Stimulated activated CD8-positive, alpha-beta memory T cell treated with anti-CD3 and anti-CD28 coated beads, Interleukin-15, amount 100 ng/mL, for 48 hours (primary cell): ENCODE measurements around the gene GPC5.

Experiments used
- DNase-seq, 2 donors: peaks; one replicate each; pipeline ENCODE4 v3.0.0-alpha.2; 2020; ENCODE audit warnings: low read depth in 2 of 2

Gene GPC5

DNA sequence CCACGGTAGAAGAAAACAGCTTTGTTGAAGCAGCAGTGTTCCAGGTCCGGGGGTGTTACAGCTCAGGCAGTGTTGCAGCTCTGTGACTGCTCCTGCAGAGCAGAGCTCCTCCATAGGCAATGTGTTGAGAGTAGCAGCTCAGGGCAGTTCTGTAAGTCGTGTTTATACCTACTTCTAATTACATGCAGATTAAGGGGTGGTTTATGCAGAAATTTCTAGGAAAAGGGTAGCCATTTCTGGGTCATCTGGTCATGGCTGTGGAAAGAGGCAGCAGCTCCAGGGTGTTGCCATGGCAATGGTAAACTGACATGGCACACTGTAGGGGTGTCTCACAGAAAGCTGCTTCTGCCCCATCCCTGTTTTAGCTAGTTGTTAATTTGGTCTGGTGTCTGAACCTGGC lies 316.4 kb downstream of the GPC5 start:
- DNase-seq, result no peak

DNA sequence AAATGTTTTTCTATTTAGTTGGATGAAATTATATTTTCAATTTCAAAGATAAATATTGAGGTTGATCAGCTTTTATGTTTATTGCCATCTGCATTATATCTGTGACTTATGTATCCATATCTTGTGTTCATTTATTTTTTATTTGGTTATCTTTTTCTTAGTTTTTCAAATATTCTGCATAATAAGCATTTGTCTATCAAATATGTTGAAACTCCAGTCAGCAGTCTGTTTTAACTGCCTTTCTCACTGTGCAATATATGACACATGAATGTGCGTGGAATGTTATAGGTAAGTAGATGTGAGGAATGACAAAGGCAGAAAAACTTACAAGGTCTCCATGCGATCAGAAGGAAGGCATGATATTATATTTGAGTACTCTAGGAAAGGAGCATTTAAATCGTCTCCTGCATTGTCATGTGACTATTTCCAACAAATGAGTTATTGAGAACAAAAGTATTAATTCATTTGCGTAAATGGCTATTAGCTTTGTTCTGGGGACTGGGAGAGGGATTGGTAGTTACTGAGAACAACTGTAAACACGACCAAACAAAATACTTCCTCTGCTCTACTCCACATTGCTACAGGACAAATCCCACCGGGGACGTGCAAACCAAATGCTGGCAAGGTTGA lies 318.1 kb downstream of the GPC5 start:
- no peak for DNase-seq

DNA sequence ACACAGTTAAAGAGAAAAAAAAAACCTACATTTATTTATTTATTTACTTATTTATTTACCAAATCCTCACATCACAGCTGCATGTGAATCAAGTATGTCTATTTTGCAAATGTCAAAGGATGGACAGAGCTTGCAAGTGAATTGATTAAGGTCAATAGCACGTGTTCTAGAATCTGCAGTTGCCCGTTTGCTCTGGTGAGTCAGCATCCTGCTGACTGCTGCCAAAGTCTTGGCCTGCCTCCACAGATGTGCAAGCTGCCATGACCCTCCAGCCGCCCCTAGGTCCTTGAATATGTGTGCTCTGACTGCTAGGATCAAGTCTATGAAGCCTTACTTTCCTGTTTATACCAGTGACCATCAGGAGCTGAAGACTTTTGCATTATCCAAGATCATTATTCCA lies 320.6 kb downstream of the GPC5 start:
- no peak for DNase-seq

DNA sequence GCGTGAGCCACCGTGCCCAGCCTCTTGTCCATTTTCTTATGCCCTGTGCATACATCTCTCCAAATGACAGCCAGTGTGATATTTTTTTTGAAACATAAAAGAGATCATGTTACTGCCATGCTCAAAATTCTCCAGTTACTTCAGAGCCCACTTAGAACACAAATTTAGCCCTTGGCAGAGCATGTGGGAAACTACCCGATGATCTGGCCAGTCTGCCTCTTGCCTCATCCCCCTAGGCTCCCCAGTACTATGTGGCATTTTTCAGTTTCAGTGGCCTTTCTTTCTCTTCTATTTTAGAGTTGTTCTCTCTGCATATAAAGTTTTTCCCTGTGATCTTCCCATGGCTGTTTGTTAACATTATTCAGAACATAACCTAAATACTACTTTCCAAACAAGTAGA lies 323.0 kb downstream of the GPC5 start:
- DNase-seq, result no peak

DNA sequence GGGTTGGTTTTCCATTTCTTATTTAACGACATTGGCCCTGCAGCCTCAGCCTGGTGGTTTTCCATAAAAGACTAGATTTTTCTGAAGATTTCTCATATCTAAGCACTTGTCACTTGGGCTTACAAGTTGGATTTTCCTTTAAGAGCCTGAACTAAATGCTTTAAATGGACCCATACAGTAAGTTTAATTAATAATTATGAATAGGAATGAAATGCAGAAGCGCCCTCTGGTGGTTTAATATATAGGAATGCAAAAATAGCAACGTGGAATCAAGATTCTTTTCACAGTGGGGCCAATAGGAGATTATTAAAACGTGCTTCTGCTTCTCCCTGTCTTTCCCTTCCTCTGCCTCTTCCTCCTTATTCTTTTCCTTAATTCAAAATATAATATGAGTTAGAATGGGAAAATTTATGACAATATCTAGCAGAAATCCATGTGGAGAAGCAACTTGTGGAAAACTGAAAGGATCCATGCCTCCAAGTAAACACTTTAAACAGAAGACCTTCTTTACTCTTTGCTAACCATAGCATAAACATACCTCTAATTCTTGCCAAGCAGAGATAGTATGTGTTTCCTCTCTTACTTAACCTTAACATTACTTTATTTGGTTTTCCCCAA lies 324.0 kb downstream of the GPC5 start:
- no peak for DNase-seq

DNA sequence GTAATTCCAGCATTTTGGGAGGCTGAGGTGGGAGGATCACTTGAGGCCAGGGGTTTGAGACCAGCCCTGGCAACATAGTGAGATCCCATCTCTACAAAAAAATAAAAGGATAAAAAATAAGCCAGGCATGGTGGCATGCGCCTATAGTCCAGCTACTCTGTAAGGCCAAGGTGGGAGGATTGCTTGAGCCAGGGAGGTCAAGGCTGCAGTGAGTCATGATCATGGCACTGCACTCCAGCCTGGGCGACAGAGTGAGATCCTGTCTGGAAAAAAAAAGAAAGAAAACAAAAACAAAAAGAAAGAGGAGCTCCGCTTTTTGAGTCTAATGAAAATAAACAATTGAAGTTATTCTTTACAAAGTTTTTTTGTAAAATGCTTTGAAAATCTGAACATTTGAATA lies 326.2 kb downstream of the GPC5 start:
- no peak for DNase-seq

DNA sequence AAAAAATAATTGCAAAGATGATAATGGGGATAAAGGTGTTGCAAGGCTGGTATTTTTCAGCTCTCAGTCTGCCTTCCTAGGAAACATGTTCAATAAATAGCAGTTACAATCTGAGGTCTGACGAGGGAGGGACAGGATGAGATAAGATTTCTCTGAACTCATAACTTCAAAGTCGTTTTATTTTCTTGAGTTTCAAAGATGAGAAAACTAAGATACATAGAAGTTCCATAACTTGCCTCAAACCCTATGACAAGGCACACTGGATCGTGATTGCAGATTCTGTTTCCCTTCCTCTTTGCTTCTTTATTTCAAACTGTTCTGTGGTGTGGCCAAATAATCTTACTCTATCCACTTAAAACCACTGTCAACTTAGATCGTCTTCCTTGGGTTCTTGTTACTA lies 327.2 kb downstream of the GPC5 start:
- DNase-seq, result no peak

DNA sequence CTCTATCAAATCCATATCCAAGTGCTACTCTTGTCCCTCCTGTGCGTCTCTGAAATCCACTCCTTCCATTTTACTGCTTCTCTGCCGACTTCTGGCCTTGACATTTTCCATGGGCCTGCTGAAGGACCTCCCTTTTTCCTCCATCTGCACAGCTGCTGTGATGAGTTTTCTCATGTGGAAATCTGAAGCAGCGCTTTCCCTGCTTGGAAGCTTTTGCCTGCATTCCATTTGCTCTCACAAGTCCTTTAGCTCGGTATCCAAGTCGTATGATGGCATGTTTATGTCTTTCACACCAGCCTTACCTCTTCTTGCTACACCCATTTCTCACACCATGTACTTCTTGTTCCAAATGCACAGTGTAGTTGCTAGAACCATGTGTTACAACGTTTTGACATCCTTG lies 328.2 kb downstream of the GPC5 start:
- no peak for DNase-seq

DNA sequence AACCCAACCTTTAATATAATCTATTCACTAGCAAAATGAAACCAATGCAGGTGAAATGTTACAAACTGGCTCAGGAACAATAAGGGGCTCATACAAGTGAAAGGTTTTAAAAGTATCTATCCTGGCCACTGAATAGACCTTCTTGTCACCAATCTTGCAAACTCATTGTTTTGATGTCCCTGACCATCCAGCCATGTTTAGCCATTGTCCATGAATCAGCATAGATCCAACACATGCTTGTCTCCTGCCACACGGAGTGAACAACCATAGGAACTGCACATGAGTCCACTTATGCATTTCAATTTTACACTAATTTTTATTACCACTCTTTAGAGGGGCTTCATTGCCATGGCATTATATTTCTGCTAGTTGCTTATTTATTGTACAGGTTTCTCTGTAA lies 331.4 kb downstream of the GPC5 start:
- no peak for DNase-seq

DNA sequence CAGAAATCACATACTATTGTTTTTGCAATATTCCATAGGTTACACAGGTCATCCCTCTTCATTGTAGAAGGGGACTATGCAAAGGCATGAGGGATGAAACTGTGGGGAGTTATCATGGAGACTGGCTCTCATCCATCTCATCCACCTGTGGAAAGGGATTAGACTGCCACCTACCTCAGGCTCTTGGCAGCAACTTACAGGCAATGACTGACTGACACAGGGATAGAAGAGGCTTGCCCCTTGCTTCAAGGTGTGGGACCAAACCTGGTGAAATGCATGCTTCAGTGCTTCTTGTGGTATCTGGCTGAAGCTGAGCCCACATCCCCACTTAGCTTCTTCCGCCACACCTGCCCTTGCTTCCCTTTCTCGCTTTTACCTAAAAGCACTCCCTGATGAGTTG lies 341.3 kb downstream of the GPC5 start:
- no peak for DNase-seq

DNA sequence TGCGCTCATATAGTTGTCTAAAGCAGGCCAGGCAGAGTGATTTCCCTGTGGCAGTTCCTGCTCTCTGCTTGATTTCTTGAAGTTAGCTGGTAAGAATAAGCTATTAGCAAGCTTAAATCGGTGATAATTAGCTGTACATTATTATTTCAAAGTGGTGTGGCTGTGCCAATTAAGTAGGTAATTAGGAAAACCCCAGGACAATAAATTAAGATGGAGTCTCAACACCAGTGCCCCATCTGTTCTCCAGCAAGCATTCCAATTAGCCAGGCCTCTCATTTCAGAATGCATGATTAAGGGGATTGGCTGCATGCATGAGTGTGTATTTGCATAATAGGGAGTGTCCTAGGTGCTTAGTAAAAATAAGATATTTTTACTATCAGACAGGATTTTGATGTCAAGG lies 342.3 kb downstream of the GPC5 start:
- DNase-seq, result no peak

DNA sequence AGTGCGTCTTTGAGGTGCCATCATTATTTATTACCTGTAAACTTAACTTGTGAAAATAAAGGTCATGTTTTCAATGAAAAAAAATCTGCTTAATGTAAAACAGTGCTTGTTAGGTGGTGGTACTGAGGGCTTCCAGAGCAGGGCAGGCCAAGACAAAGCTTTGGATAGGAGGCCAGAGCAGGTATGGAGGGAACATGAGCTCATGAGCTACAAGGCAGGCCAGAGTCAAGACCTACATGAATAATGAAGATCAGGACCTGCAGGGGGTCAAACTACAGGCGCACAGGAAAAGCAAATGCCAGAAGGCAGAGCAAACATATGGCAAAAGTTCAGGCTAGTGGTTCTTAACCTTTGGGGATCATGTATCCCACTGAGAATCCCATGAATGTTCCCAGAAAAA lies 343.5 kb downstream of the GPC5 start:
- DNase-seq, result no peak

DNA sequence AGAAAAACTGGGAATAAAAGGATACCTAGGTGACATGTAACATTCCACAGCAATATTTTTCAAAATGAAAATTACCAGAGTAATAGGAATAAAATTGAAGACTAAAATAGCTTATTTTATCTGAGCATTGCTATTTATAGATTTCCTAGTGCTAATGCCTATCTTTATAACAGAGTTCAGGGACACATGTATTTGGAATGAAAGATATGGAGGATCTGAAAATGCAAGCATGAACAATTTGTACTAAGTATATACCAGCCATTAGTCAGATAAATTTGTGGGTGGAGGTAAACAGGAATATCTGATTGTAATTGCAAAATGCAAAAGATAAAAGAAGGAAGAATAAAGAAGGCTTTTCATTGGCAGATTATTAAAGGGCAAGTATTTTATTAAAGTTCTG lies 345.9 kb downstream of the GPC5 start:
- DNase-seq, result no peak

DNA sequence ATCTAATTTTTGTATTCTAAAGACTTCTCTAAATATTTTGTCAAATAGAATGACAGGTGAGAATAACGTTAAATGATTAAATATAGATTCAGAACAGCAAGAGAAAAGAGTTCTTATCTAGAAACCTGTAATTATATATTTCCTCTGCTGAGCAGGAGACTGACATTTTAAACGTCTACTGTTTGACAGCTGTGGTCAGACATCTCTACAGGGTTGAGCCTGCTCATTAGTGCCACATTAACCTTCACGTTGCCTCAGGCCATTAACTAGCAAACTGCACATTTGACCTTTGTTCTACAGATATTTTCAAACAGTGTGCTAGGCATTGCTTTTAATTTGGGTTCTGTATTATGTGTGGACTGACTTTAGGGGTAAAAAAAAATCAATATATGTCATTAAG lies 347.5 kb downstream of the GPC5 start:
- DNase-seq, result no peak

DNA sequence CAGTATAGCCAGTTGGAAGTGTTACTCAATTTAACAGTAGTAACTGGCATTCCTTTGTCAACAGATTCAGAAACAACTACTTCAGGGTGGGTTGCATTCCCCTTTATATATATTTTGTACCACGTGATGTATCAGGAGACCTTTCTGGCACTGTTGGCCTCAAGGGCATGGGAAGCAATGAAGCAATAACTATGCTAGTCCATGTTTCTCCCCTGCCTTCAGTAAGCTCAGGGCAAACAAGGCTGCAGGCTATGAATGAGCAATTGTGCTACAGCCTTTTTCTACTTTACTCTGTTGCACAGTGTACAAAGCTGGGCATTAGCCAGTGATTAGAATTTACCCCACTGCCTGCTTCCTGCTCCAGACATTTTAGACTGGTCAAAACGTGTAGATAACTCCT lies 348.8 kb downstream of the GPC5 start:
- DNase-seq, result no peak

DNA sequence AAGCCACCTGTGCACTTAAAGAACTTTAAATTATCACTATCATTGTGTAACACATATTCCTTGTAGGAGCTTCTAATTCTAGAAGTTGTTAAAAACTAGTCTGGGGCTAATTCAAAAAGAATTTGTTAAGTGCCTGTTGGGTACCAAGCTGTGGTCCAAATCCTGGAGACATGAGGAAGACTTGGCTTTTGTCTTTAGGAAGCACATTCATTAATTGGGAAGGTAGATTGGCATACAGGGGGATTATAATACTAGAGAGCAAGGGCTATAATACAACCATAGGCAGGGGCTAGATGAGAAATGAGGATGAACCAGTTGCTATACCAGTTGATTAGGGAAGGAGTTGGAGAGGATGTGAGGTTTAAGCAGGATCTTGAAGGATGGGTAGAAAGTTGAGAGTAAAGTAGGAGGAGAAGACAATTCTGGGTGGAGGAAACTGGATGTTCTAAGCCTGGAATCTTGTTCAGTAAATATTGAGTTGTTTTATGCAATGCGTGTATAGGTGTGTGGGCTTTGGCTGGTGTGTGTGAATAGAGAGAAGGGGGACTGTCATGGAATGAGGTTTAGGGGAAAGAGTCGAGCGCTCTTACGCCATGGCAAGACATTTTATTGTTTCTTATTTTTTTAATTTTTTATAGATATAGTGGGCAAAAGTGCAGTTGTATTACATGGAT lies 350.1 kb downstream of the GPC5 start:
- no peak for DNase-seq

DNA sequence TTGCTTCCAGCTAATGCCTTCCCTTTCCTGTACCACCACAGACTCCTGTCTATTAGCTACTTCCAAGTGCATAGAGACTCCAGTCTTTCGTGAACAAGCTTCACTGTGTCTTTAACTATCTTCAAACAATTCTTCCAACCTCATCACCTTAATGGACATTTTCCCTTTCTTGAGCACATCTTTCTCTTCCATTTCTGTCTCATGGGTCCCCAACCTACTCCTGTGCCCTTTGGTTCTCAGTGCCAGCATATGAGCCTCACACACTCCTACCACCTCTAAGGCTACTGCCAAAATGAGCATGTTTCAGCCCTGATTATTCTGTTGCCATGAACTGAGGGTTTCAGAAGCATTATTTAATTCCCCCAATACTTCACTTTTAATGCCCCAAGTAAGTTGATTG lies 360.3 kb downstream of the GPC5 start:
- DNase-seq, result no peak

DNA sequence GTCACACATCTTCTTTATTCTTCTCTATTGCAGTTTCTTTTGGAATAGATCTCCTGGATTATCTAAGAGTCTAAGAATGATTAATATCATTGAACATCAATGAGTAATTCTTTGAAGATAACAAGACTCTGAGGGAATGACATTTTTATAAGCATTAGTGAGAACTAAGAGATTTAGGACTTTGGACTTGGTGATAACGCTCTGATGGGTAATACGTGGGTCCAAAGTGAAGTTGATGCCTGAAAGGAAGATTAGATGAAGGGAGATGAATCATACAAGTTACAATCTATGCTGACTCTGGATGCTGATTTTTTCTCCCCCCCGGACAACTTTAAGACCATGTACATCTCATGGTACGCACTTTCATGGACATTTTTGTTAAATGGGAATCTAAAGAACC lies 364.5 kb downstream of the GPC5 start:
- DNase-seq, result no peak

DNA sequence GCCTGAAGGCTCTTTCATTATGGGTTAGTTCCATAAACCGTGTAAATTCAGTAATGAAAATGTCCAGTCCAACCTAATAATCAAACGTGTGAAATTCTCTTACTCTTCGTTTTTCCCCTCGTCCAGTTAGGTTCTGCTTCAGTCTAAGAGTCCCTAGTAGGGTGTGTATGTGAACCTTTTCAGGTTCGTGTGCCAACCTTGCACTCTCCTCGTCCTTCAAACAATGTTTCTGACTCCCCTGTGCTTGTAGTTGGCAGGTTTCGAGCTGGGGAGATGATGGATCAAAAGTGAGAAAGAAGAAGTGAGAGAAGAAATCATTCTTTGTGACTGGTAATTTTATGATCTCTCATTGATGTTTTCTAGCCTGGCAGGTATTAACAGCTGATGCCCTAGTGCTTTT lies 366.1 kb downstream of the GPC5 start:
- DNase-seq, result no peak

DNA sequence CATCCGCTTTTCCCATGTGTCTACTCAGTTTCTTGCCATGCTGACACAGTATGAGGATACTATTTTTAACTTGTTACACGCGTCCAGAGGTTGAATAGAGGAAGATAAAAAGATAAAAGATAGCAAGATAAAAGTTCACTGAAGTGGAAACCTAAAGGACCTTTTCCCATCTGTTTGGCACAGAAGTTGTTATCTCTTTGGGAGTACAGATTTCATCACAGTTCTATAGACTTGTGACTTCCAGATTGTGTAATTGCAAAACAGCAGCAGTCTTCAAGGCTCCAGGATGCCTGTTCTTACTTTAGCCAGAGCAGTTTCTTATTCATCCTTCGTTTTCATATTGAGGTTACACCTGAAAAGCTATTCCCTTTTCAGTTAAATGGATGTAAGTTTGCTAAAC lies 369.2 kb downstream of the GPC5 start:
- DNase-seq, result no peak

DNA sequence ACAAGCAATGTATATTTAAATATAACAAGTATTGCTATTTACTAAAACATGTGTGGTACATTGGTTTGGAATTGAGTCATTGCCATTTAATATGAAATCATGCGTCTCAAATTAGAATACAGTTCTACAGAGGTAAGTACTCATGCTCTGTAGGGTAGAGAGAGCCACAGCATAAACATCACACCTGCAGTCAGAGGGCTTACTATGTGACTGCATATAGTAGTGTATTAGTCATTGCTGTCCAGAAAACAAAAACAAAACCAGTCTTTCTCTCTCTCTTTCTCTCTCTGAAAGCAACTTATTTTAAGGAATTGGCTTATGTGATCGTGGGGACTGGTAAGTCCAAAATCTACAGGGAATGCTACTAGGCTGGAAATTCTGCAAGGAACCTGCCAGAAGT lies 370.3 kb downstream of the GPC5 start:
- no peak for DNase-seq

DNA sequence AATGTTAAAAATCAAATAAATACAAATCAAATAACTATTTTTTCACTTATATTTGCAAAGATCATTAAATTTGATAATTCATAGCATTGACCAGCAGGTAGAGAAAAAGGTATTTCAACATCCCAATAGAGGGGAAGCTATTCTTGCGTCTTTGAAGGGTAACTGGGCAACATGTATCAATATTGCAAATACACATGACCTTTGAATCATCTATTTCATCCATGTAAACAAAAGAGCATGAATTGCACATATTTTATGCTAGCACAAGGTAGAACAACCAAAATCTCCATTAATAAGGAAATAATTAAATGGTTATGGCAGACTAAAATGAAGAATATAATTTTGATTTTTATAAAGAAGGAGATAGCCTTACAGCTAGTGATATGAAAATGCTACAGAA lies 372.8 kb downstream of the GPC5 start:
- DNase-seq, result no peak

DNA sequence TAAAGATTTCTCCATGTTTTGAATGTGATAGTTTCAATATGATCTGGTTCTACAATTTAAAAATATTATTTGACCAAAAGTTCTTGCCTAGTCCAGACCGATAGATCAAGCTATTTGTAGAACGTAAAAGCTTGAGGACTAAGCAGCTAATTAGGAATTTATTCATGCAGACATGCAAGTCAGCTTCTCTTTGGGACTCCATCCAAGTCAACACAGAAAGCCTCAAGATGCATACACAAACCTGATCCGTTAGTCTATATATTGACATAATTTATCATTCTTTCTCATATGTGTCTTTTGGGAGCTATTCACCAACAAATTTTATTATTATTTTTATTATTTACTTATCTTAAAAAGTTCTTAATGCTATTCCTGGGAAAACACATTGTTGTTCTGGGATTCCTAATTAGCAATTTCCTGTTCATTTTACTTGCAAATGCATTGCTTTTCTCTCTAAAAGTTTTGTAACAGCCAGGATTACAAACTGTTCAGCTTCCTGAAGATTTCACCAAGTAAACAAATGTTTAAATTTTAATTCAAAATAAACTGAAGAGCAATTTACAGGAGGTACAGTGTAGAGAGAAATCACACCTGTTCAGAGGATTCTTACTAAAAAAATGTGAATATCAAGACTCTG lies 375.3 kb downstream of the GPC5 start:
- DNase-seq, result no peak
